Measurements from ENCODE around the gene NT5DC1.

DNA sequence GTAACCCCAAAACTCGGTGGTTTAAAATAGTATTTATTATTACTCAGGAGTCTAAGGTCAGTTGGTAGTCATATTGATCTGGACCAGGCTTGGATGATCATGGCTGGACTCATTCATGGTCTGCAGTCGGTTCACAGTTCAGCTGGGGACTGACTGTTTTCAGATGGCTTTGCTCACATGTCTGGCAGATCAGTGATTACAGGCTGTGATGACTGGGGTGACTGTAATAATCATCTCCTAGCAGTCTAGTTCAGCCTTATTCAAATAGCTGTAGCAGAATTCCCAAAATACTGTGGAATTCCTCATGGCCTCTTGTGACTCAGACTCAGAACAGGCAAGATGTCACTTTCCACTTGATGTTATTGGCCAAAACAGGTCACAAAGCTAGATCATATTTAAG is 16.4 kb upstream of the NT5DC1 start:
- TF ChIP-seq GATA2 (IDR thresholded peaks at IDR 0.05; ENCODE audit: low read depth, low read length): no peak
- no peak for TF ChIP-seq GATA3 (IDR thresholded peaks at IDR 0.05; ENCODE audit: low read depth, low read length)

Data from SH-SY5Y (cell line).